Type B pancreatic cell (in vitro differentiated cells): ENCODE data around the gene DTD2. TPM values are rescaled to one million over a fixed set of nuclear protein-coding genes. Genes with fewer than 3 reads are reported as not detected.

ENCODE experiments used
- DNase-seq: peaks from one replicate; pipeline ENCODE4 v3.0.0; 2021; ENCODE audit warnings: mixed read lengths; ENCODE audit not compliant: unreplicated experiment; ENCODE audit errors: extremely low spot score
- H3K27ac Mint-ChIP-seq: 2 replicates; pipeline ENCODE4 v1.8.0; 2021; ENCODE audit warnings: mild to moderate bottlenecking, mixed read lengths
- H3K27me3 Mint-ChIP-seq: 2 replicates; pipeline ENCODE4 v1.8.0; 2021; ENCODE audit warnings: mixed read lengths
- H3K36me3 Mint-ChIP-seq: 2 replicates; pipeline ENCODE4 v1.8.0; 2021; ENCODE audit warnings: mixed read lengths
- H3K4me1 Mint-ChIP-seq: one replicate; pipeline ENCODE4 v1.8.0; 2021; ENCODE audit warnings: mixed read lengths; ENCODE audit not compliant: unreplicated experiment
- H3K4me3 Mint-ChIP-seq: 2 replicates; pipeline ENCODE4 v1.8.0; 2021; ENCODE audit warnings: mild to moderate bottlenecking, mixed read lengths
- H3K9me3 Mint-ChIP-seq: 2 replicates; pipeline ENCODE4 v1.8.0; 2021; ENCODE audit warnings: mixed read lengths
- total RNA-seq: library from RNA; stranded (reverse); gene quantifications from 2 replicates; pipeline ENCODE4 v1.2.1, GENCODE V29; 2021; ENCODE audit warnings: low replicate concordance
- TF ChIP-seq, protein P1 (sequence below): fragments of 200-600 bp; sonication (generic); conservative IDR thresholded peaks from 2 replicates; pipeline ENCODE4 v1.5.0; 2021; ENCODE audit warnings: antibody characterized with exemption, mild to moderate bottlenecking

Gene DTD2
- total RNA-seq, 1 donor from 2014 or later = 26.5 TPM

DNA sequence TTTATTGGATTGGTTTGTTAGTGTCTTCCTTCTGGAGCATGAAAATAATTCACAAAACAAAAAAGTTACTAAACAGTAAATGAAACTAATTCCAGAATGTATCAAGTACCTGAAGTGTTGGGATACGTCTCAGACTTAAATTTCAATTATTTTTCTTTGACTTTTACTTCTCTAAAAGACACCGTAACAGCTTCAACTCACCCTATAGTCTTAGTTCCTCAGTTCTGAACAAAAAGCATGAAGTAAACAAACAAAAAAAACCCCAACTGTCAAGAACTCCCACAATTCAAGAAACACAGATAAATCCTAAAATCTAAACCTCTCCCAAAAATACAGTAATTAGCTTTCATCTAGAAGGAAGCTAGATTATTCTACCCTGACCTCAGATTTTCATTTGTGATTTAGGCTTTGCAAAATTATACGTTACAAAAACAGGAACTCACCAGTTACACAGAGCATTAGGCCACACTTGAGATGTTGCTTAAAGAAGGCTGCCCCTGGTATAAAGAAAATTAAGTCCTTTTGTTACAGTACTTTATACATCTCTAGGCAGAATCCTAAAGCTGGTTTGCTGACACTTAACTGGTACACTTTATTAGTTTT lies 47.2 kb downstream of the DTD2 start:
- no peaks in the 10 kb centered on the region for H3K36me3 Mint-ChIP-seq
- no peak overlapping the region for H3K27ac Mint-ChIP-seq
- DNase-seq = no peak
- H3K27me3 Mint-ChIP-seq = no peaks in the 10 kb centered on the region
- TF ChIP-seq, protein P1, sequence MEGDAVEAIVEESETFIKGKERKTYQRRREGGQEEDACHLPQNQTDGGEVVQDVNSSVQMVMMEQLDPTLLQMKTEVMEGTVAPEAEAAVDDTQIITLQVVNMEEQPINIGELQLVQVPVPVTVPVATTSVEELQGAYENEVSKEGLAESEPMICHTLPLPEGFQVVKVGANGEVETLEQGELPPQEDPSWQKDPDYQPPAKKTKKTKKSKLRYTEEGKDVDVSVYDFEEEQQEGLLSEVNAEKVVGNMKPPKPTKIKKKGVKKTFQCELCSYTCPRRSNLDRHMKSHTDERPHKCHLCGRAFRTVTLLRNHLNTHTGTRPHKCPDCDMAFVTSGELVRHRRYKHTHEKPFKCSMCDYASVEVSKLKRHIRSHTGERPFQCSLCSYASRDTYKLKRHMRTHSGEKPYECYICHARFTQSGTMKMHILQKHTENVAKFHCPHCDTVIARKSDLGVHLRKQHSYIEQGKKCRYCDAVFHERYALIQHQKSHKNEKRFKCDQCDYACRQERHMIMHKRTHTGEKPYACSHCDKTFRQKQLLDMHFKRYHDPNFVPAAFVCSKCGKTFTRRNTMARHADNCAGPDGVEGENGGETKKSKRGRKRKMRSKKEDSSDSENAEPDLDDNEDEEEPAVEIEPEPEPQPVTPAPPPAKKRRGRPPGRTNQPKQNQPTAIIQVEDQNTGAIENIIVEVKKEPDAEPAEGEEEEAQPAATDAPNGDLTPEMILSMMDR = no peak
- H3K4me3 Mint-ChIP-seq = no peak overlapping the region
- peaks cover 5% of the 10 kb centered on the region for H3K4me1 Mint-ChIP-seq
- no peaks in the 10 kb centered on the region for H3K9me3 Mint-ChIP-seq

DNA sequence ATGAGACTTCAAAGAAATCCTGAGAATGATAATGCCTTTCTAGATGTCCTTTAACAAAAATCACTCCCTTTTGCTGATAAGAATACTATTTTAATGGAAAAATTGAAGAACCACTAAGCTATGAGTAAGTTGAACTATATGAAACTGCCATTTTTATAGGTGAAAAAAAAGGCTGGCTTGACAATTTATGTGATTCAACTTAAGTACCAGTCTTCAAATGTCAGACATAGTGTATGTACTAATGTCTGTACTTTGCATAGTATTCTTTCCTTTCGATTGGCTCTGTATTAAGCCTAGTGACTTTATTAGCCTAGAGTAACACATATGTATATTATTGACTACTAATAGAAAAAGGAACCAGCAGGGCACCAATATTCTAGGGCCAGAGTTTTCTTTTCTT lies 48.9 kb downstream of the DTD2 start:
- no peak for DNase-seq
- TF ChIP-seq, protein P1 = no peak
- Mint-ChIP-seq H3K9me3 (no peaks in the 10 kb centered on the region), H3K27me3 (no peaks in the 10 kb centered on the region), H3K4me3 (no peak overlapping the region), H3K36me3 (no peaks in the 10 kb centered on the region), H3K27ac (no peak overlapping the region), H3K4me1 (peaks cover 5% of the 10 kb centered on the region)

DNA sequence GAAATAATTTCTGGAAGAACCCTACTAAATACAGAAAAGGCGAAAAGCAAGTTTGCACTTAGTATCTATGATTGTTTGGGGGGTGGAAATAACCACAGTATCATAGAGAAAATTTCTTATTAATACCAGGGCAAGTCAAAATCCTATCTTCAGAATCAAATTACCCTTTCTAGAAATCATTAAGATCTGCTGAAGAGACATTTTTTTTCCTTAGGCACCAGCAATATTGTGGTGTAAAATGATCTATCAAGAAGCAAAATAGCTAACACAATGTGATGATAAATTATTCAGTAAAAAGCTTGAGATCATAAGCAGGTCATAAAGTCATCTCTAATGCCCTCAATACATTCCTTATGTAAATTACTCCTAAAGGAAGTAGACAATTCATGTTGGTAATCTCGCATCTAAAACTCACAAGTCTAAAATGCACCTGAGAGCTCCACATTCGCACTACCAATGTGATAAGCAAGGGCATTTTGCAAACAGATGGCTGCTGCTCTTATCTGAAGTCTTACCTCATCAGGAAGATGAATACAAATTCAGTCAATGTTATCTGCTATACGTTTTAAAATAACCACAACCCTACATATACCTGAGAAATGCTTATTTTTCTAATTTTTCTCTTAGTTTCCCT lies 51.6 kb downstream of the DTD2 start:
- TF ChIP-seq, protein P1 = no peak
- Mint-ChIP-seq H3K4me1 (peaks cover 5% of the 10 kb centered on the region), H3K36me3 (peaks cover 5% of the 10 kb centered on the region), H3K4me3 (no peak overlapping the region), H3K27ac (no peak overlapping the region), H3K9me3 (no peaks in the 10 kb centered on the region), H3K27me3 (no peaks in the 10 kb centered on the region)
- no peak for DNase-seq

DNA sequence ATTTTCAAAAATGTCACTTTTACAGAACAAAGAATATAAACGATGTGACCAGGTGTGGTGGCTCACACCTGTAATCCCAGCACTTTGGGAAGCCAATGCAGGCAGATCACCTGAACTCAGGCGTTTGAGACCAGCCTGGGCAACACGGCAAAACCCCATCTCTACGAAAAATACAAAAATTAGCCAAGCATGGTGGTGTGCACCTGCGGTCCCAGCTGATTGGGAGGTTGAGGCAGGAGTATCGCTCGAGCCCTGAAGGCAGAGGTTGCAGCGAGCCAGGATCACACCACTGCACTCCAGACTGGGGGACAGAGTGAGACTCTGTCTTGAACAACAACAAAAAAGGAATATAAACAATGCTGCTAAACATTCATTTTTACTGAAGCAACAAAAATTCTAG lies 52.2 kb downstream of the DTD2 start:
- Mint-ChIP-seq H3K27me3 (no peaks in the 10 kb centered on the region), H3K4me3 (no peak overlapping the region), H3K9me3 (no peaks in the 10 kb centered on the region), H3K36me3 (peaks cover 6% of the 10 kb centered on the region), H3K4me1 (peaks cover 5% of the 10 kb centered on the region), H3K27ac (no peak overlapping the region)
- no peak for DNase-seq
- TF ChIP-seq, protein P1 = no peak

DNA sequence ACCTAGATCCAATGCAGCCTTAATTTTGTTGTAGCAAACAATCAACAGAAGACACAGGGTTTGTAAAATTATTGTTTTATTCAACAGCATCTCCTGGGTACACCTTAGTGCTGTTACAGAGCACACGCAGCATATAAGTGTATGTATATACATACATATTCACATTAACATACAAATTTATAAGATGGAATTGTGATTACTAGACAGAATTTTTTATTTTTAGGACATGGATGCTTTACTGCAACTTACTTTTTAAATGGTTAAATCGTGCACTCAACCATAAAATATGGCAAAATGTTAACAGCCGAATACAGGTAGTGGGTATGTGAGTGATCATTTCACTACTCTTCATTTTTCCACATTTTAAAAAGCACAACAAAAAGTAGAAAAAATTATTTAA lies 53.6 kb downstream of the DTD2 start:
- no peak overlapping the region for H3K27ac Mint-ChIP-seq
- no peak overlapping the region for H3K4me3 Mint-ChIP-seq

More for the DNA sequence above, 53.6 kb downstream of the DTD2 start:
- H3K4me1 Mint-ChIP-seq = peaks cover 5% of the 10 kb centered on the region
- TF ChIP-seq, protein P1 = no peak
- no peak for DNase-seq
- H3K27me3 Mint-ChIP-seq = no peaks in the 10 kb centered on the region
- H3K36me3 Mint-ChIP-seq = peaks cover 8% of the 10 kb centered on the region
- no peaks in the 10 kb centered on the region for H3K9me3 Mint-ChIP-seq
